Lung (tissue), 12 donors: ENCODE measurements around the gene APBB2. TPM values are rescaled to one million over a fixed set of nuclear protein-coding genes. Genes with fewer than 3 reads are reported as not detected.

Source experiments
- ATAC-seq: fragments of 200-7000 bp; cut with Tn5 transposase; one replicate; pipeline ENCODE4 v1.9.1; 2020; ENCODE audit warnings: moderate number of reproducible peaks; ENCODE audit not compliant: insufficient read depth, low FRiP score
- DNase-seq, 3 donors: peaks; one replicate each; pipeline ENCODE4 v3.0.0-alpha.2; 2013 to 2017
- H3K27ac ChIP-seq, 2 donors: one replicate each; pipeline ENCODE4 v1.5.1; 2013; ENCODE audit warnings: mild to moderate bottlenecking in 2 of 2, moderate library complexity in 2 of 2, control low read depth in 1 of 2, inconsistent platforms in 1 of 2, low read depth in 1 of 2, low read length in 1 of 2
- H3K27me3 ChIP-seq, 3 donors: one replicate each; pipeline ENCODE4 v1.5.1; 2013; ENCODE audit warnings: low read length in 2 of 3; ENCODE audit not compliant: control insufficient read depth in 3 of 3, insufficient read depth in 3 of 3
- H3K36me3 ChIP-seq, 4 donors: one replicate each; pipeline ENCODE4 v1.5.1; 2013; ENCODE audit warnings: low read length in 4 of 4, mild to moderate bottlenecking in 1 of 4, moderate library complexity in 1 of 4; ENCODE audit not compliant: control insufficient read depth in 4 of 4, insufficient read depth in 4 of 4
- H3K4me1 ChIP-seq, 5 donors: one replicate each; pipeline ENCODE4 v1.5.1; 2013; ENCODE audit warnings: low read length in 5 of 5, mild to moderate bottlenecking in 2 of 5, moderate library complexity in 1 of 5; ENCODE audit not compliant: control insufficient read depth in 5 of 5, insufficient read depth in 5 of 5
- H3K4me3 ChIP-seq: one replicate; pipeline ENCODE4 v1.5.1; 2013; ENCODE audit warnings: mild to moderate bottlenecking, control low read depth, moderate library complexity
- H3K9ac ChIP-seq, 2 donors: one replicate each; pipeline ENCODE4 v1.5.1; 2013; ENCODE audit warnings: low read length in 2 of 2, control low read depth in 1 of 2; ENCODE audit not compliant: insufficient read depth in 1 of 2
- H3K9me3 ChIP-seq, 4 donors: one replicate each; pipeline ENCODE4 v1.5.1; 2013; ENCODE audit warnings: low read length in 3 of 4, mild to moderate bottlenecking in 1 of 4, moderate library complexity in 1 of 4; ENCODE audit not compliant: control insufficient read depth in 4 of 4, insufficient read depth in 3 of 4
- CTCF ChIP-seq: IDR thresholded peaks from 2 replicates; pipeline ENCODE4 v1.5.1; 2012; ENCODE audit warnings: mild to moderate bottlenecking; ENCODE audit errors: control extremely low read depth, extremely low read depth
- WGBS, 2 donors: extraction: QIAGEN DNeasy Blood & Tissue Kit; methylation state at CpG; one replicate each; pipeline ENCODE4 v1.1.7; 2013; 5-methylcytosine and 5-hydroxymethylcytosine counted together
- polyA plus RNA-seq, 2 donors: library from polyadenylated mRNA; stranded (reverse); fragments of 200-250 nt; gene quantifications; one replicate each; pipeline ENCODE4 v1.2.1, GENCODE V29; 2013
- total RNA-seq, 2 donors: library from RNA; depleted of rRNA in 1 of 2; stranded (reverse); fragments of >200 nt in 1 of 2; gene quantifications; one replicate each; pipeline ENCODE4 v1.2.1, GENCODE V29; 2014 to 2021
- donor health status: control.
- donor health status: control.
- donor health status: Bipolar disorder and iron deficiency.
- donor health status: healthy.
- donor health status: DM: yes; HTN: yes; CAD: no.

The APBB2 gene
- total and polyA plus RNA-seq, 4 donors: 13.3 to 99.0 (median 40.4) TPM

- Histone ChIP-seq H3K4me3 (no peak overlapping the region), H3K27me3 (no peaks in the 10 kb centered on the region), H3K9ac (no peak overlapping the region), H3K36me3 (peaks cover 0 to 11% (median 0%) of the 10 kb centered on the region in 4 donors), H3K9me3 (no peaks in the 10 kb centered on the region), H3K4me1 (peaks cover 0 to 15% (median 4%) of the 10 kb centered on the region in 5 donors), H3K27ac (no peak overlapping the region)
- DNase-seq: peak in 1 of 3 donors; percentile 14
- WGBS, 2 donors: 42 to 91% methylated on average over 1 of the region's 1 CpG
- no peak for ATAC-seq
- TF ChIP-seq CTCF: no peak
Observed at GRCh38 chr4:40875507-40876150, 338.7 kb downstream of the APBB2 start.

GRCh38 chr4:40874901-40875300 lies 339.4 kb downstream of the APBB2 start:
- ATAC-seq: no peak

GRCh38 chr4:40874331-40874730 lies 340.0 kb downstream of the APBB2 start:
- Histone ChIP-seq H3K4me3 (no peak overlapping the region), H3K9ac (no peak overlapping the region), H3K9me3 (no peaks in the 10 kb centered on the region), H3K36me3 (peaks cover 0 to 4% (median 0%) of the 10 kb centered on the region in 4 donors), H3K27ac (no peak overlapping the region), H3K27me3 (no peaks in the 10 kb centered on the region), H3K4me1 (peaks cover 0 to 15% (median 4%) of the 10 kb centered on the region in 5 donors)
- DNase-seq: peak in 1 of 3 donors; percentile 25
- 80 to 81% methylated on average over 7 of the region's 7 CpGs for WGBS, 2 donors
- ATAC-seq: no peak
- TF ChIP-seq CTCF: no peak

More at GRCh38 chr4:40874901-40875300, 339.4 kb downstream of the APBB2 start:
- peaks cover 0 to 15% (median 4%) of the 10 kb centered on the region in 5 donors for H3K4me1 ChIP-seq
- no peak overlapping the region for H3K4me3 ChIP-seq
- 64 to 70% methylated on average over 3 of the region's 3 CpGs for WGBS, 2 donors
- no peak overlapping the region for H3K9ac ChIP-seq
- no peak overlapping the region for H3K27ac ChIP-seq
- H3K36me3 ChIP-seq: peaks cover 0 to 4% (median 0%) of the 10 kb centered on the region in 4 donors
- no peaks in the 10 kb centered on the region for H3K9me3 ChIP-seq
- no peak for TF ChIP-seq CTCF
- DNase-seq: peak; percentile 67 to 75 (median 67)
- H3K27me3 ChIP-seq: no peaks in the 10 kb centered on the region
